Fibroblast of skin of right quadriceps (primary cell): Measurements from ENCODE around the gene PDYN.

Experiments used
- DNase-seq: peaks from one replicate; pipeline ENCODE4 v3.0.0-alpha.2; 2013

Gene PDYN

DNA sequence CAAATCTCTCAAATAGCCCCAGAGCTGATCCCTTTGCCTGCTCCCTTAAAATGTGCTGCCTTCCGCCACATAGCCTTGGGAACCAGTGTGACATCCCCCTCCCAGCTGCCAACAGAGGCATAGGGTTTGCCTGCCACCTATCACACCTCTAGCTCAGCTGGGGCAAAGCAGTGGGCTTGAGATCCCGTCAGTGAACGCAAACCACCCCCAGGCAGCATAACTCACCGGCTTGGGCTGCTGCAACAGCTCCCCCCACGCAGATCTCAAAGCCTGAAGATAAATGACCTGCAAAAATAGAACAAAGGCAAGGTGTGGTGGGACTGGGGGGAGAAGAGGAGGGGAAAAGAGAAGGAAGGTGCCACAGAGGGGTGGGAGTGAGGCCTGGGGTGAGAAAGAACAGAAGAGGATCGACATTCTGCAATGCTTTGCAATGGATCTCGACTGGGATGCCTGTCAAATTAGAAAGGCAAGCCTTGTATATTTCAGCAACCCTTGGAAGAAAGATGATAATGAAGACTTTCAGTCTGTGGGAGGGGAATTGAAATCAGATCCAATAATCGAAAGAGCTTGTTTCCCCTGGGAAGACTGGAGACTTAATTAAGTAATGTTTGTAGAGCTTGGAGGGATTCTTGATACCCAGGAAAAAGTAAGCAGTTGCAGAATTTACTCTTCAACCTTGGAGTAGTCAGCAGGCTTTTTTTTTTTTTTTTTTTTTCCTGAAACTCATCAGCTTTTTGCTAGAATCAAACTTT, 1.3 kb downstream of the PDYN start:
- no peak for DNase-seq

DNA sequence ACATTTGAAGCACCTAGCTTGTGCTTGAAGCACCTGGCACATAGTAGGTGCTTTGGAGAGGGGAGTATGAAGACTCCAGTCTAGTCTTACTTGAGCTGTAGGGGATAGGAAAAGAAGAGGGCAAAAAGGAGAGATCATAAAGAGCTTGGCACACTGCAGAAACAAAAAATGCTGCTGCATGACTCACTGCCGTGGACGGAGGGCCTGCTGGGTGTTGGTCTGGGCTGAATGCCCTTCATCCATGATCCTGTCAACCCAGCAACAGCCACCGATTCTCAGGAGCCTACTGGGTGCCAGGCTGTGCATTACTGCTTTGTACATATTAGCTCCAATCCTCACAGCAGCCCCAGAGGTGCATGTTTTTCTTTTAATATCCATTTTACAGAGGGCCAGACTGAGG, 6.0 kb downstream of the PDYN start:
- no peak for DNase-seq

DNA sequence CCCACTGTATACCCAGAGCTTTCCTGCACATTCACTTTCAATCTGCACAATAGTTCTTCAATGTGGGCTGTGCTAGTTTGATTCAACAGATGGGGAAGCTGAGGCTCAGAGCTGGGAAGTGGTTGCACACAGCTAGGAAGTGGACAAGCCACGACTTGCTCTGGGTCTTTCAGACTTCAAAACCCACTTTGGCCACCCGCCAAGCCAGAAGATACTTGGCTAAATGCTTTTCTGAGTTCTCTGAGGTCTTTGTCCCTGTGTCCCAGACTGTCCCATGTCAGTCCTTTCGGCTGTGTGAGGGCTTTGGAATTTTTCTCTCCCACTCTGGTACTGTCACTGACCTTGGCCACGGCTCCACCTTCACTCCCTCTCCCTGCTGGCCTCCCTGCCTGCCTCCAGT, 10.6 kb downstream of the PDYN start:
- DNase-seq, result no peak

DNA sequence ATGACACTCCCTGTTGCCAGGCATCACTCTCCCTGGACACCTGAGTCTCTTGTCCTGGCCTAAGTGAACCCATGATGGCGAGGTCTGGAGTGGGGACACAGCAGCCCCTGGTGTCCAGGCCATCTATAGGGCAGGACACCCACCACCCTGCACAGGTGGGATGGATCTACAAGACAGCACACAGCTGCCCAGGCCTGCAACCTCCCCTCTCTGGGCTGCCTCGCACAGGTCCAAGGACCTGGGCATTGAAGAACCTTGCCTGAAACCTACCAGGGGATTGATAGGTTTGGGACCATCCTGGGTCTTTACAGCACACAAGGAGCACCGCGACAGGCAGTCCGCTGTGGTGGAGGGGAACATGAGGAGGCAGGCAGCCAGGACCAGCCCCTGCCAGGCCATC, 11.2 kb downstream of the PDYN start:
- DNase-seq, result no peak

DNA sequence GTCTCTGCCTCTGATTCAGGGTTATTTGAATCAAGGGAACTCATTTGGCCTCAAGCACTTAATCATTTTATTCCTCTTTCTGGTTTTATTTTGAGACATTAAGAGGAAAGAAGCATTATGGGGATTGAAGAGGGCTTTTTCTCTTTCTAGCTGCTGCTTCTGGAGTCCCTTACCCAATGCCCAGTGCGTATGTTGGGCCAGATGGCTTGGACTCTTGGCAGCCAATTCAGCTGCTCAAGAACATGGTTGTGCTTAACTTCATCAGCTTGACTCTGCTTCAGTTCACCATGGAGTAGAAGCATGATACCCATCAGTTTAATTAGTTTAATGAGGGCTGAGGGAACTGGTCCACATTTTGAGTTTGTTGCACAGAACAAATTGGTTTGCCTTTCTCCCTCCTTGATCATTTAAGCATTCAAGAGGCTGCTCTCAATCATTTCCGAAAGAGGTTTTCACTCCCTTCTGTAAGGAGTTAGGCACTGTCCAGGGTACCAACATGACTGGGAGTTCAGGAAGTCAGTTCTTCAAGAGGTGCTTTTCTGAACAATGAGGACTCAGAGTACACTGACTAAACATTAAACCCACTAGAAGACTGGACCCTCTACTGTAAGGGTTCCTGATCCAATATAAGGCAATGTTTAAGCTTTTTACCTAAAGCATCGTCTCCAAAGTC, 14.6 kb downstream of the PDYN start:
- DNase-seq, result no peak

DNA sequence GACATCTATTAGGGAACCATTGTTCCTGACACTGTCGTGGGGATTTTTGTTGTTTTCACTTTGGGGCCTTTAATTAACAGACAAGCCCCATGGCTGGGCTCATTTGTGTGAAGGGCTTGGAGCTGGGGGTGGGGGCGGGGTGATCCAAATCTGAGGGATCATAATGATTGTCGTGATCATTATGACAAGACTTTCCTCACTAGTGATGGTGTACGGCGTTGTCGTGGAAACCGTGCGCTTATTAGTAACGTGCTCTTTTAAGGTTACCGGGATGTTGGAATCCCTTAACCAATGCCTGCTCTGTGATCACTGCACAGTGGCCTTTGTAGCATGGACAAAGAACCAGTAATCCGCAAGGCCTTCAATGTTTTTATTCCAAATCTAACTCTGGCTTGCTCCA, 18.6 kb downstream of the PDYN start:
- no peak for DNase-seq

- no peak for DNase-seq
Observed at GRCh38 chr20:1973601-1974440, 20.0 kb downstream of the PDYN start.

- no peak for DNase-seq
Observed at GRCh38 chr20:1971893-1972586, 21.8 kb downstream of the PDYN start.

DNA sequence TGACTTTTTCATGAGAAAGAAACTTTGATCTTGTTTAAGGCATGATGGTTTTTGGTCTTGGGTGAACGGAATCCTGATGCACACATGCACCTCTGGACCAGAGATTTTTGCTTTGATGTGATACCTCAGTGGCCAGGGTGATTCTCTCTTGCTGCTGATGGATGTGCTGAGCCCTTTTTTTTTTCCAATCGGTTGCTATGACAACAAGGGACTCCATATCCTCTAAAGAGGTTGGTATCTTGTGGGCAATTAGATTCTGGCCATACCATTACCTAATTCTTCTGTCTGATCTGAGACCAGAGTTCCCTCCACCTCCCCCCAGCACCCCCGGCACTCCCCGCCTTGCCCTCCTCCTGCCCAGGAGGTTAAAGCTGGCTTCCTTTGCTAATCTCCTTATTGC, 24.9 kb downstream of the PDYN start:
- DNase-seq, result no peak

- DNase-seq, result peak; percentile 55
Observed at GRCh38 chr20:1965520-1966351, 28.1 kb downstream of the PDYN start.

DNA sequence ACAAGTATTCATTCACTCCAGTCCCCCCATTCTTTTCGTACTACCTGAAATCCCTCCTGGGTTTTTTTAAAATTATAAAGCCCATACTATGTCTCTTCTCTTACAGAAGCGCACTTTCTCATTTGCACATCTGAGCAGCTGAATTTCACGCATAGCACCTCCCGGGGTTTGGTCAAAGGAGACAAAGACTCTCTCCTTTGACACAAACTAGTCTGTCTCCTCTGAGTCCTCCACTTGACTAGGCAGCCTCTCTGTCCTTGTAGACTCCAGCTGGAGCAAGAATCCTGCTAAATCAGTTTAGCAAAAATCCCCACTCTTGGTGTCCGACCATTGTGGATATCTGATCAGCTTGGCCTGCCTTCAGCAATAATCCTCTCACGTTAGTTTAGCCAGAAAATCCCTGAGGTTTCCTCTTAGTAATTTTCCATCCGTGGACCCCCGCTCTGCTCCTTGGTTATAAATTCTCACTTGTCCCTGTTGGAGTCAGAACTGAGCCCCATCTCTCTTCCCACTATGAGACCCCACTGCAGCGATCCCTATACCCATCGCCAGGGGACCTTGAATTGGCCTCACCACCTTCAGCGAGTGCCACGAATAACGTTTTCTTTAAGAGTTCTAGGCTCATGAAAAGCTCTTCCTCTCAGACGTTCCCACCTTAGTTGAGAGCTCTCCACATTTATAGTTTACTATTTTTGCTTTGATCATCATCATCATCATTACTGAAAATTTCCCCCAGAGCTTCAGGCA, 29.0 kb downstream of the PDYN start:
- no peak for DNase-seq

GRCh38 chr20:1964061-1964460, 29.8 kb downstream of the PDYN start:
- DNase-seq, result no peak

DNA sequence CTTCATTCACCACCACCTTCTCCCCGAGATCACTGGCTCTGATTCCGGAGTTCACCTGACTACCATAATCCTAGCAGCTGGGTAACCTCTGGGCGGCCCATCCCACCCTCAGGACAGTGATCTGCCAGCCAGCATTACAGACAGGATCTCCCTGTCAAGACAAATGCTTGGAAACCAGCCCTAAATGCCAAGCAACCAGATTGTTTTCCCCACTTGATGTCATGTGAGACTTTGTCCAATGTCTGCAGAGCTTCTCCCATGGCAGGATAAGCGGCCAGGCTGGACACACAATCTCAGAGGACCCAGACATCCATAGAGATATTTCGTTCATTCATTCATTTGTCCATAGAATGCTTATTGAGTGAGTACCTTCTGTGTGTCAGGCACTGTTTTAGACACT, 32.5 kb downstream of the PDYN start:
- DNase-seq, result no peak

DNA sequence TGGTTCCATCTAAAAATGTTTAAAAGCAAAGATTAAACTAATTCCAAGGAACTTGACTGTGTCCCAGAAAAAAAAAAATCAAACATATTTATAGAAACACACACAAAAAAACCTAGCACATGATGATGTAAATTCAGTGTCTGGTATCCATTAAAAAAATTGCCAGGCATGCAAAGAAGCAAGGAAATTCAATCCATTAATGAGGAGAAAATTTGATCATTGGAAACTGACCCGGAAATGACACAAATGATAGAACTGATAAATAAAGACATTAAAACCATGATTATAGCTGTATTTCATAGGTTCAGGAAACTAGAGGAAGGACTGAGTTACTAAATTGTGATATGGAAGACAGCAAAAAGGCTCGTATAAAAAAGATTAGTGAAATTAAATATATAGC, 34.7 kb downstream of the PDYN start:
- DNase-seq, result no peak

DNA sequence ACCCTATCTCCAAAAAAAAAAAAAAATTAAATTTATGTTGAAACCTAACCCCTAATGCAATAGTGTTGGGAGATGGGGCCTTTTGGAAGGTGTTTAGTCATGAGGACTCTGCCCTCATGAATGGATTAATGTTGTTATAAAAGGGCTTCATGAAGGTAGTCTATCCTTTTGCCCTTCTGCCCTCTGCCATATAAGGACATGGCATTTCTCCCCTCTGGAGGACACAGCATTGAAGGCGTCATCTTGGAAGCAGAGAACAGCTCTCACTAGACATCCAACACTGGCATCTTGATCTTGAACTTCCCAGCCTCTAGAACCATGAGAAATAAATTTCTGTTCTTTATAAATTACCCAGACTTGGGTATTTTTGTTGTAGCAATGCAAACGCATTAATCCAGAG, 35.4 kb downstream of the PDYN start:
- DNase-seq, result no peak

GRCh38 chr20:1955217-1955616, 38.6 kb downstream of the PDYN start:
- no peak for DNase-seq

- no peak for DNase-seq
Observed at GRCh38 chr20:1953621-1954020, 40.2 kb downstream of the PDYN start.

DNA sequence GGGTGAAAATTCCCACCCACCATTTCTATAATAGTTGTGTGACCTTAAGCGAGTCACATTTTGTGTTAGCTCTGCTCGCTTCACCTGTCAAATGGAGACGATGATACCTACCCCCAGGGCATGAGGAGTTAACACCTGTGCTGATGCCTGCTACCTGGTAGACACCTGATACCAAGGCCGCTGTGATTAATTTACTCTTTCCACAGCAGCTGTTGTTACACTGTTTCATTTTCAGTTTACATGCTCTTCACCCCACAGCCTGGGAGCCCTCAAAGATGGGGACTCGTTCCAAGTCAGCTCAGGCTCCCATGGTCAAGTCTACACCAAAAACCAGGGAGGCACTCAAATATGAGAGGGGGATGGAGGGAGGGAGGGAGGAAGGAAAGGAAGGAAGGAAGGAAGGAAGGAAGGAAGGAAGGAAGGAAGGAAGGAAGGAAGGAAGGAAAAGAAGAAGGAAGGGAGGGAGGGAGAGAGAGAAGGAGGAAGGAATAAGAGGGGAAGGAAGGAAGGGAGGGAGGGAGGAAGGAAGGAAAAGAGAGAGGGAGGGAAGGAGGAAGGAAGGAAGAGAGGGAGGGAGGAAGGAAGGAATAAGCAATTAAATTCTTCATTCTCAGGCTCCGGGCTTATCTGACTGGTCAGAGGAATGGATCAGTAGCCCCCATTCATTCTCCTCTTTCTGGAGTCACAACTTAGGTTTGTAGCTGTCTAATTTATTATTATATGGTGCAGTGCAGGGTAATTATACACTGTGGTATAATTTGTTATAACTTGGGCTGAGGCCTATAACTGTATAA, 40.9 kb downstream of the PDYN start:
- no peak for DNase-seq

DNA sequence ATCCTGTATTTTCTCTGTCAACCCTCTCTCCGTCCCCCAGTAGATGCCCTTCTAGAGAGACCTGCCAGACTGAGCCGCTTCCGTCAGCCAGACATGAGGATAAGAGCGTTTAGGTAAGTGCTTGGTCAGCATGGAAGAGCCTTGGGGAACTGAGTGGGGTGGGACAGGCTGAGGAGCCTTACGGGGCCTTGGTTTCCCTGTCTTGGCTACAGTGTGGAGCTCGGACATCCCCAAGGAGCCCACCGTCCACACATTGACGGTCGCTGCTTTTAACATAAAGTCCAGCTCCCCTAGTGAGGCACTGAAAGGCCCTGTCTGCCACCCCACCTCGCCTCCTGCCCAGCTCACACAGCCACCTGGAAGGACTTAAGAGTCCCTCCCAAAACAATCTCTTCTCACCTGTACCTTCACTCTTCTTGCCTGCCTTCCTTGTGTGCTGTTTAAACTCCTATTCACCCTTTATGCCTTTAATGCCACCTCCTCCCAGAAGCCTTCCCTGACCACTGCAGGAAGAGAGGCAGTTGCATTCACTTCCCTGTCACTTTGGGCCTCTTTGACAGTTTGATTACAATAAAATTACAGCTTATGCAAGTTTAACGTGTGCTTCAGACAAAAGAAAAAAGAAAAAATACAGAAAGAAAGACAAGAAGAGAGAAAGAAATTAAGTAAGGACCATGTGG, 42.3 kb downstream of the PDYN start:
- DNase-seq, result no peak

- DNase-seq, result no peak
Observed at GRCh38 chr20:1950836-1951235, 43.0 kb downstream of the PDYN start.
